IMR-90 (cell line): ENCODE results near the gene CTTN. TPM values are rescaled to one million over a fixed set of nuclear protein-coding genes. Genes with fewer than 3 reads are reported as not detected.

Experiments used
- ATAC-seq: fragments of 200-7000 bp; cut with Tn5 transposase; 2 replicates; pipeline ENCODE4 v1.9.1; 2020; ENCODE audit warnings: low read depth, mild to moderate bottlenecking, moderate library complexity
- BruUV-seq: library from RNA; stranded (reverse); fragments of 400-500 nt; replicated peaks from 2 replicates; lab custom pipeline; 2021; lab: Mats Ljungman, UMichigan
- CTCF ChIA-PET: fragments of 300-600 bp; formaldehyde crosslinking; extraction: SDS; loops from one replicate; lab custom pipeline; 2021; ENCODE audit warnings: antibody characterized with exemption; lab: Yijun Ruan, JAX
- POLR2A ChIA-PET: fragments of 300-600 bp; sonication (Branson Sonifier 250); formaldehyde crosslinking; loops from one replicate; lab custom pipeline; 2022; ENCODE audit warnings: antibody characterized with exemption; ENCODE audit not compliant: unreplicated experiment; lab: Charles Lee
- DNase-seq: peaks from one replicate; pipeline ENCODE4 v3.0.0; 2013
- H2AFZ ChIP-seq: replicated peaks from 2 replicates; pipeline ENCODE3; 2013; ENCODE audit warnings: low read length, mild to moderate bottlenecking; ENCODE audit not compliant: poor library complexity
- H2AK5ac ChIP-seq: 2 replicates; pipeline ENCODE4 v1.6.1; 2013; ENCODE audit warnings: low read depth, low read length, inconsistent platforms
- H2AK9ac ChIP-seq: replicated peaks from 2 replicates; pipeline ENCODE3; 2013; ENCODE audit warnings: mild to moderate bottlenecking, low read depth, low read length, moderate library complexity; ENCODE audit not compliant: poor library complexity
- H2BK120ac ChIP-seq: 2 replicates; pipeline ENCODE4 v1.6.1; 2013; ENCODE audit warnings: low read depth, low read length, inconsistent platforms
- H2BK15ac ChIP-seq: 3 replicates; pipeline ENCODE4 v1.6.1; 2013; ENCODE audit warnings: low read depth, low read length, inconsistent platforms
- H2BK20ac ChIP-seq: 2 replicates; pipeline ENCODE4 v1.6.1; 2013; ENCODE audit warnings: low read depth, mild to moderate bottlenecking, inconsistent platforms, low read length, moderate library complexity
- H2BK5ac ChIP-seq: 2 replicates; pipeline ENCODE4 v1.6.1; 2013; ENCODE audit warnings: mild to moderate bottlenecking, low read depth, low read length, inconsistent platforms; ENCODE audit not compliant: poor library complexity, severe bottlenecking
- H3K14ac ChIP-seq: replicated peaks from 2 replicates; pipeline ENCODE4 v1.6.1; 2013; ENCODE audit warnings: low read depth, low read length, inconsistent platforms
- H3K18ac ChIP-seq: 2 replicates; pipeline ENCODE4 v1.6.1; 2013; ENCODE audit warnings: low read depth, low read length, control low read depth
- H3K23ac ChIP-seq: 2 replicates; pipeline ENCODE4 v1.6.1; 2013; ENCODE audit warnings: low read depth, low read length, inconsistent platforms
- H3K27ac ChIP-seq: 2 replicates; pipeline ENCODE4 v1.5.1; 2013; ENCODE audit warnings: mild to moderate bottlenecking, control low read depth, low read length; ENCODE audit not compliant: insufficient read depth
- H3K27me3 ChIP-seq: 2 replicates; pipeline ENCODE4 v1.6.1; 2013; ENCODE audit warnings: low read length; ENCODE audit not compliant: control insufficient read depth, insufficient read depth
- H3K36me3 ChIP-seq: 2 replicates; pipeline ENCODE4 v1.6.1; 2013; ENCODE audit warnings: low read length, mixed read lengths; ENCODE audit not compliant: control insufficient read depth, insufficient read depth
- H3K4ac ChIP-seq: 2 replicates; pipeline ENCODE4 v1.6.1; 2013; ENCODE audit warnings: low read depth, low read length, inconsistent platforms
- H3K4me1 ChIP-seq: 2 replicates; pipeline ENCODE4 v1.6.1; 2013; ENCODE audit warnings: low read length, mixed read lengths; ENCODE audit not compliant: control insufficient read depth, insufficient read depth
- H3K4me2 ChIP-seq: 2 replicates; pipeline ENCODE4 v1.6.1; 2013; ENCODE audit warnings: low read depth, mild to moderate bottlenecking, control low read depth, low read length, moderate library complexity
- H3K4me3 ChIP-seq: 2 replicates; pipeline ENCODE4 v1.5.1; 2013; ENCODE audit warnings: low read depth, mild to moderate bottlenecking, control low read depth, low read length, moderate library complexity; ENCODE audit not compliant: insufficient read depth
- H3K56ac ChIP-seq: 2 replicates; pipeline ENCODE4 v1.6.1; 2013; ENCODE audit warnings: low read length, inconsistent platforms; ENCODE audit not compliant: insufficient read depth; ENCODE audit errors: extremely low read depth
- H3K79me1 ChIP-seq, 2 experiments: 2 replicates each; pipeline ENCODE4 v1.6.1; 2013; ENCODE audit warnings: low read length in 2 of 2, inconsistent platforms in 1 of 2, low read depth in 1 of 2
- H3K9ac ChIP-seq: 2 replicates; pipeline ENCODE4 v1.6.1; 2013; ENCODE audit warnings: low read depth, low read length, control low read depth
- H3K9me1 ChIP-seq: 2 replicates; pipeline ENCODE4 v1.6.1; 2013; ENCODE audit warnings: low read length, inconsistent platforms; ENCODE audit not compliant: insufficient read depth
- H3K9me3 ChIP-seq: 2 replicates; pipeline ENCODE4 v1.6.1; 2013; ENCODE audit warnings: low read length; ENCODE audit not compliant: control insufficient read depth, insufficient read depth
- H4K20me1 ChIP-seq: 2 replicates; pipeline ENCODE4 v1.6.1; 2013; ENCODE audit warnings: low read length, inconsistent platforms; ENCODE audit not compliant: insufficient read depth
- H4K5ac ChIP-seq: 2 replicates; pipeline ENCODE4 v1.6.1; 2013; ENCODE audit warnings: mild to moderate bottlenecking, low read depth, low read length, control low read depth
- H4K8ac ChIP-seq, 2 experiments: 2 replicates each; pipeline ENCODE4 v1.6.1; 2013; ENCODE audit warnings: low read depth in 2 of 2, low read length in 2 of 2, control low read depth in 1 of 2, inconsistent platforms in 1 of 2
- H4K91ac ChIP-seq: 2 replicates; pipeline ENCODE4 v1.6.1; 2013; ENCODE audit warnings: low read depth, low read length, inconsistent platforms; ENCODE audit not compliant: insufficient read depth
- RCOR1 ChIP-seq: IDR thresholded peaks from 2 replicates; pipeline ENCODE4 v1.6.1; 2012; ENCODE audit warnings: mild to moderate bottlenecking, low read length, improper control_type of control experiment; ENCODE audit not compliant: insufficient replicate concordance
- WGBS, 2 experiments: methylation state at CpG; one replicate each; pipeline versions ENCODE4 v1.1.5 to v1.1.7; 2013; ENCODE audit warnings: missing lambda C conversion rate in 2 of 2; ENCODE audit not compliant: insufficient read length in 1 of 2; ENCODE audit errors: extremely low coverage in 2 of 2; 5-methylcytosine and 5-hydroxymethylcytosine counted together
- dilution Hi-C: fragments of 300-500 bp; cut with HindIII; formaldehyde crosslinking; loops from one replicate; pipeline ENCODE4 v1.14.3; 2018; ENCODE audit warnings: low sequenced_read_pairs; ENCODE audit not compliant: unreplicated experiment
- in situ Hi-C: fragments of 300-500 bp; cut with MboI; formaldehyde crosslinking; loops from 3 replicates; pipeline ENCODE4 v1.14.3; 2019; ENCODE audit warnings: low sequenced_read_pairs, inconsistent platforms, mixed read lengths
- intact Hi-C: fragments of 100-400 bp; cut with micrococcal nuclease; formaldehyde crosslinking; loops from 2 replicates; pipeline ENCODE4 v1.10.0; 2022
- polyA plus RNA-seq, 3 experiments: library from polyadenylated mRNA; depleted of rRNA; stranded (reverse); fragments of >200 nt; gene quantifications; 2 replicates each; pipeline ENCODE4 v1.2.3, GENCODE V29; 2012; ENCODE audit warnings: low replicate concordance in 1 of 3
- total RNA-seq: library from RNA; depleted of rRNA; stranded (reverse); fragments of >200 nt; gene quantifications from 2 replicates; pipeline ENCODE4 v1.2.3, GENCODE V29; 2012

CTTN gene
- total and polyA plus RNA-seq, 2 of the 4 experiments (the other 2 are of a cell fraction), result 287 to 296 TPM

DNA sequence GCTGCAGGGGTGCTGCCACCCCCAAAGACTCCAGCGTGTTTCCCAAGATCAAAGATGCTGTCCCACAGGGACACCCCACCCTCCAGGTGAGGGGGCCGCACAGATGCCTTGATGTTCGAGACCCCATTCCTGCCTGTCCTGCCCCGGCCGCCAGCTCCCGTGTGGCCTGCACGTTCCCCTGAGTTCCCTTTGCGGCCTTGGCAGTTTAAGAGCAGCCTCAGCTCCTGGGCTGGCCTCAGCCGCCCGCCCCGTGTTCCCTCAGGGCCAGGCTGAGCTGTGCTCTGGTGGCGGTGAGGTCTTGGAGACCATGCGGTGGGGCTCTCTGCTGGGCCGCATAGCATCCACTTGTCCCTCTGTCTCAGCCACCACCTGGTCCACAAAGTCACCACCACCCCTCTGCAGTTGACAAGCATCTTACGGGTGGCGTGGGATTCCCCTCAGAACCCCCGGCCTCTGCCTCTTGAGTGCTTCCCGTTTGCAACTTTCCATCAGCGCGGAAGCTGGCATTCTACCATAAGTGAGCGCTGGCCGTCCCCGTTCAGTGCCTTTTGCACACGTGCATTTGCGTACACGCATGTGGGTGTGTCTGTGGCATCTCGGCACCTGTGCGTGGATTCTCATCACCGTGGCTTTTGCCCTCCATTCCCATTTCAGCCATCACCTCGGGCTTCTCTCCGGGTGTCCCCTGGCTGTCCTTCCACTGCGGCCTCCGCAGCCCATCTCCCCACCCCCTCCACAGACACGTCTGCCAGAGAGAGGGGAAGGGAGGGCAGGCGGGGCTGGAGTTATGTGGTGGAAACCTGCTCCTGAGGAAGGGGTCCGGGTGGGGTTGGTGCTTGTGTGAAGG is 35.9 kb downstream of the CTTN start:
- Histone ChIP-seq H3K27ac (no peak overlapping the region), H3K9ac (no peak overlapping the region), H2BK120ac (no peak overlapping the region), H2AFZ (no peak overlapping the region), H4K8ac (no peak overlapping the region), H2AK5ac (no peak overlapping the region), H2AK9ac (no peak overlapping the region), H4K91ac (no peak overlapping the region), H3K4me3 (no peak overlapping the region), H3K56ac (no peak overlapping the region), H4K5ac (no peak overlapping the region), H3K4me1 (no peaks in the 10 kb centered on the region), H2BK20ac (no peak overlapping the region), H3K79me1 (peaks cover 10 to 50% of the 10 kb centered on the region in 2 experiments; a peak in 3 of 4 replicates), H3K18ac (no peak overlapping the region), H3K9me1 (no peaks in the 10 kb centered on the region), H3K27me3 (no peaks in the 10 kb centered on the region), H2BK15ac (no peak overlapping the region), H4K20me1 (peaks cover 66% of the 10 kb centered on the region), H3K4me2 (no peak overlapping the region), H3K9me3 (no peaks in the 10 kb centered on the region), H3K36me3 (peaks cover 87% of the 10 kb centered on the region), H3K23ac (no peak overlapping the region), H3K14ac (no peak overlapping the region), H3K4ac (no peak overlapping the region), H2BK5ac (no peak overlapping the region)
- POLR2A ChIA-PET, result no interaction called here
- WGBS, 2 experiments, result 94% methylated on average over 23 of the region's 36 CpGs; no CpG with 5 or more reads in 1 of the 2 experiments
- DNase-seq (no peak), ATAC-seq (no peak)
- in situ Hi-C loops (no loop called here), dilution Hi-C loops (no loop called here), intact Hi-C loops (no loop called here)
- no TSS peak for BruUV-seq
- CTCF ChIA-PET, result no interaction called here
- TF ChIP-seq RCOR1, result no peak
